Measurements from ENCODE around the gene OR52N5. TPM values are rescaled to one million over a fixed set of nuclear protein-coding genes. Genes with fewer than 3 reads are reported as not detected.
A peak's percentile ranks its signal among the peaks of the same experiment; 100 is the strongest.

Gene OR52N5
- total and polyA plus RNA-seq, 2 of the 13 experiments (the other 11 are each of a cell fraction or from before 2014, with no cell fraction given): not detected

GRCh38 chr11:5749836-5750235 is 33.3 kb downstream of the OR52N5 start:
- H3K27me3 ChIP-seq (ENCODE audit: control insufficient read depth in 1 of 2, insufficient read depth in 2 of 2, low read length in 2 of 2): no peaks in the 10 kb centered on the region
- H3K4me2 ChIP-seq (ENCODE audit: low read depth, low read length): no peak overlapping the region
- FAIRE-seq (no peak), ATAC-seq (no peak), DNase-seq (ENCODE audit: low spot score) (no peak)
- H3K4me3 ChIP-seq (replicated peaks in 1 of 3; ENCODE audit: insufficient read depth in 1 of 3, low read depth in 2 of 3, low read length in 3 of 3): no peak overlapping the region
- intact Hi-C loops (cut with micrococcal nuclease; ENCODE audit: unreplicated experiment) (no loop called here), in situ Hi-C loops (cut with HindIII; ENCODE audit: extremely low pct_ligation_motif_present, low pct_unique_long_range_greater_than_20kb) (no loop called here)
- no peak overlapping the region for H2AFZ ChIP-seq (ENCODE audit: low read length)
- TF ChIP-seq ZNF792 (CRISPR knock-in tag; IDR thresholded peaks at IDR 0.05) (no peak), MAFK (conservative IDR thresholded peaks at IDR 0.05 in 1 of 2, IDR thresholded peaks at IDR 0.05 in 1 of 2; ENCODE audit: low read length in 2 of 2) (peak; percentile 56 to 69), MAFF (IDR thresholded peaks at IDR 0.05; ENCODE audit: low read depth, low read length) (0 out of 2 replicates have a peak, but pooled peaks have one; percentile 23), ZNF530 (CRISPR knock-in tag; IDR thresholded peaks at IDR 0.05; ENCODE audit: low read depth) (no peak)
- H3K9ac ChIP-seq (ENCODE audit: insufficient read depth, low read depth, low read length): no peak overlapping the region
- no peaks in the 10 kb centered on the region for H3K36me3 ChIP-seq (replicated peaks in 1 of 2; ENCODE audit: control insufficient read depth in 1 of 2, insufficient read depth in 2 of 2, low read length in 2 of 2)
- H3K4me1 ChIP-seq (ENCODE audit: insufficient read depth, low read length): no peaks in the 10 kb centered on the region
- no peaks in the 10 kb centered on the region for H3K9me3 ChIP-seq (ENCODE audit: low read length)
- POLR2A ChIA-PET: no interaction called here
- no peak overlapping the region for H3K27ac ChIP-seq (ENCODE audit: extremely low read length, insufficient read depth, low read length)
- H3K79me2 ChIP-seq (ENCODE audit: insufficient read depth, low read length): no peaks in the 10 kb centered on the region
- H4K20me1 ChIP-seq (ENCODE audit: insufficient read depth, low read length): no peaks in the 10 kb centered on the region; the same call in 1 of the 2 replicates
- CTCF ChIA-PET (ENCODE audit: low intra/inter-chr PET ratio, low total read pairs): no interaction called here
- 0% methylated on average over 3 of the region's 3 CpGs for WGBS (ENCODE audit: low lambda C conversion rate)
- no TSS peak for BruUV-seq (replicated peaks)

DNA sequence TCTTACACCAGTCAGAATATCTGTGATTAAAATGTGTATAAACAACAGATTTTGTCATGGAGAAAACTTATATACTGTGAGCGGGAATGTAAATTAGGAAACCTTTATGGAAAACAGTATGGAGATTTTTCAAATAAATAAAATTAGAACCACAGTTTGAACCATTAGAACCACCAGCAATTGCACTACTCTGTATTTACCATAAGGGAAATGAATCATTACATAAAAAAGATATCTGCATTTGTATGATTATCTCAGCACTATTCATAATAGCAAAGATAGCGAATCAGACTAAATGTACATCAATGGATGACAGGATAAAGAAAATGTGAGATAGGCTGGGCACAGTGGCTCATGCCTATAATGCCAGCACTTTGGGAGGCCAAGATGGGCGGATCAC is 36.5 kb downstream of the OR52N5 start:
- Histone ChIP-seq H3K36me3 (replicated peaks in 1 of 2; ENCODE audit: control insufficient read depth in 1 of 2, insufficient read depth in 2 of 2, low read length in 2 of 2) (no peaks in the 10 kb centered on the region), H3K4me1 (ENCODE audit: insufficient read depth, low read length) (no peaks in the 10 kb centered on the region), H3K9me3 (ENCODE audit: low read length) (no peaks in the 10 kb centered on the region), H2AFZ (ENCODE audit: low read length) (no peak overlapping the region), H3K4me2 (ENCODE audit: low read depth, low read length) (no peak overlapping the region), H3K79me2 (ENCODE audit: insufficient read depth, low read length) (no peaks in the 10 kb centered on the region), H4K20me1 (ENCODE audit: insufficient read depth, low read length) (no peaks in the 10 kb centered on the region; the same call in 1 of the 2 replicates), H3K4me3 (replicated peaks in 1 of 3; ENCODE audit: insufficient read depth in 1 of 3, low read depth in 2 of 3, low read length in 3 of 3) (no peak overlapping the region), H3K9ac (ENCODE audit: insufficient read depth, low read depth, low read length) (no peak overlapping the region), H3K27ac (ENCODE audit: extremely low read length, insufficient read depth, low read length) (no peak overlapping the region), H3K27me3 (ENCODE audit: control insufficient read depth in 1 of 2, insufficient read depth in 2 of 2, low read length in 2 of 2) (no peaks in the 10 kb centered on the region)
- ATAC-seq (no peak), FAIRE-seq (no peak), DNase-seq (ENCODE audit: low spot score) (no peak)
- WGBS (ENCODE audit: low lambda C conversion rate): 18% methylated on average over 3 of the region's 3 CpGs
- intact Hi-C loops (cut with micrococcal nuclease; ENCODE audit: unreplicated experiment): no loop called here
- CTCF ChIA-PET (ENCODE audit: low intra/inter-chr PET ratio, low total read pairs): no interaction called here
- TF ChIP-seq HNF4G (IDR thresholded peaks at IDR 0.05; ENCODE audit: borderline replicate concordance, low read depth, low read length) (no peak), HNF4G (CRISPR knock-in tag; IDR thresholded peaks at IDR 0.05; ENCODE audit: borderline replicate concordance, low read depth) (no peak), MAZ (IDR thresholded peaks at IDR 0.05; ENCODE audit: borderline replicate concordance, low read depth, low read length) (no peak), MAZ (CRISPR knock-in tag; IDR thresholded peaks at IDR 0.05; ENCODE audit: low read depth) (no peak), MYNN (CRISPR knock-in tag; IDR thresholded peaks at IDR 0.05; ENCODE audit: low read depth) (no peak), ZNF556 (CRISPR knock-in tag; IDR thresholded peaks at IDR 0.05; ENCODE audit: borderline replicate concordance) (no peak), FOSL1 (CRISPR knock-in tag; IDR thresholded peaks at IDR 0.05; ENCODE audit: borderline replicate concordance) (no peak)
- TF ChIP-seq, protein P1, sequence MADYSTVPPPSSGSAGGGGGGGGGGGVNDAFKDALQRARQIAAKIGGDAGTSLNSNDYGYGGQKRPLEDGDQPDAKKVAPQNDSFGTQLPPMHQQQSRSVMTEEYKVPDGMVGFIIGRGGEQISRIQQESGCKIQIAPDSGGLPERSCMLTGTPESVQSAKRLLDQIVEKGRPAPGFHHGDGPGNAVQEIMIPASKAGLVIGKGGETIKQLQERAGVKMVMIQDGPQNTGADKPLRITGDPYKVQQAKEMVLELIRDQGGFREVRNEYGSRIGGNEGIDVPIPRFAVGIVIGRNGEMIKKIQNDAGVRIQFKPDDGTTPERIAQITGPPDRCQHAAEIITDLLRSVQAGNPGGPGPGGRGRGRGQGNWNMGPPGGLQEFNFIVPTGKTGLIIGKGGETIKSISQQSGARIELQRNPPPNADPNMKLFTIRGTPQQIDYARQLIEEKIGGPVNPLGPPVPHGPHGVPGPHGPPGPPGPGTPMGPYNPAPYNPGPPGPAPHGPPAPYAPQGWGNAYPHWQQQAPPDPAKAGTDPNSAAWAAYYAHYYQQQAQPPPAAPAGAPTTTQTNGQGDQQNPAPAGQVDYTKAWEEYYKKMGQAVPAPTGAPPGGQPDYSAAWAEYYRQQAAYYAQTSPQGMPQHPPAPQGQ (CRISPR knock-in tag; IDR thresholded peaks at IDR 0.05; ENCODE audit: borderline replicate concordance): no peak
- in situ Hi-C loops (cut with HindIII; ENCODE audit: extremely low pct_ligation_motif_present, low pct_unique_long_range_greater_than_20kb): no loop called here
- POLR2A ChIA-PET: no interaction called here
- BruUV-seq (replicated peaks): no TSS peak
